ENCODE data around the gene SSU72. TPM values are rescaled to one million over a fixed set of nuclear protein-coding genes. Genes with fewer than 3 reads are reported as not detected.

SSU72 gene
- total and polyA plus RNA-seq, 4 donors, result 35.4 to 57.4 (median 44.3) TPM

- no peaks in the 10 kb centered on the region for H3K9me3 ChIP-seq (ENCODE audit: control insufficient read depth in 4 of 4, low read length in 3 of 4)
- no peak for TF ChIP-seq TAF1 (conservative IDR thresholded peaks at IDR 0.05)
- TF ChIP-seq RXRA (IDR thresholded peaks at IDR 0.05), result no peak
- no peak for TF ChIP-seq REST (IDR thresholded peaks at IDR 0.05)
- no peak for TF ChIP-seq RAD21 (IDR thresholded peaks at IDR 0.05)
- no peak for TF ChIP-seq ZBTB33 (IDR thresholded peaks at IDR 0.05)
- TF ChIP-seq HNF4A (conservative IDR thresholded peaks at IDR 0.05), result no peak
- TF ChIP-seq CTCF (IDR thresholded peaks at IDR 0.05; ENCODE audit: low read depth, low read length, missing input control), result no peak
- no peak for TF ChIP-seq HNF4G (IDR thresholded peaks at IDR 0.05)
- TF ChIP-seq FOXA2 (IDR thresholded peaks at IDR 0.05), result no peak
- no peak for TF ChIP-seq EGR1 (IDR thresholded peaks at IDR 0.05; ENCODE audit: low read depth in 2 of 2)
- peaks cover 0 to 14% (median 3%) of the 10 kb centered on the region in 4 donors for H3K36me3 ChIP-seq (ENCODE audit: control insufficient read depth in 4 of 4, insufficient read depth in 3 of 4, low read depth in 1 of 4, low read length in 3 of 4)
- H3K4me3 ChIP-seq (ENCODE audit: low read depth in 1 of 3, low read length in 3 of 3), result no peak overlapping the region
- no peak overlapping the region for H3K9ac ChIP-seq (ENCODE audit: low read depth in 1 of 2, low read length in 2 of 2)
- no peak for DNase-seq (ENCODE audit: low spot score)
- H3K27ac ChIP-seq (ENCODE audit: low read depth in 1 of 2, low read length in 2 of 2), result no peak overlapping the region
- WGBS, result 96% methylated on average over 17 of the region's 17 CpGs
- no peaks in the 10 kb centered on the region for H3K27me3 ChIP-seq (ENCODE audit: control insufficient read depth in 4 of 4, insufficient read depth in 4 of 4, low read length in 3 of 4)
- H3K4me1 ChIP-seq (ENCODE audit: control insufficient read depth in 4 of 4, insufficient read depth in 4 of 4, low read length in 3 of 4), result peaks cover 2 to 19% (median 13%) of the 10 kb centered on the region in 4 donors
These were observed 48.1 kb upstream of the SSU72 start for GRCh38 chr1:1622788-1623094.

GRCh38 chr1:1622010-1622787 is 47.5 kb upstream of the SSU72 start:
- H3K36me3 ChIP-seq (ENCODE audit: control insufficient read depth in 4 of 4, insufficient read depth in 3 of 4, low read depth in 1 of 4, low read length in 3 of 4), result peaks cover 0 to 14% (median 2%) of the 10 kb centered on the region in 4 donors
- no peak for DNase-seq (ENCODE audit: low spot score)

More at GRCh38 chr1:1622010-1622787, 47.5 kb upstream of the SSU72 start:
- Histone ChIP-seq H3K27ac (ENCODE audit: low read depth in 1 of 2, low read length in 2 of 2) (no peak overlapping the region), H3K9me3 (ENCODE audit: control insufficient read depth in 4 of 4, low read length in 3 of 4) (no peaks in the 10 kb centered on the region), H3K4me3 (ENCODE audit: low read depth in 1 of 3, low read length in 3 of 3) (no peak overlapping the region), H3K9ac (ENCODE audit: low read depth in 1 of 2, low read length in 2 of 2) (no peak overlapping the region), H3K27me3 (ENCODE audit: control insufficient read depth in 4 of 4, insufficient read depth in 4 of 4, low read length in 3 of 4) (no peaks in the 10 kb centered on the region), H3K4me1 (ENCODE audit: control insufficient read depth in 4 of 4, insufficient read depth in 4 of 4, low read length in 3 of 4) (peaks cover 2 to 24% (median 17%) of the 10 kb centered on the region in 4 donors)
- TF ChIP-seq RAD21 (IDR thresholded peaks at IDR 0.05), result no peak
- TF ChIP-seq JUND (IDR thresholded peaks at IDR 0.05), result no peak
- no peak for TF ChIP-seq NR2F2 (IDR thresholded peaks at IDR 0.05)
- no peak for TF ChIP-seq MAX (IDR thresholded peaks at IDR 0.05)
- TF ChIP-seq EGR1 (IDR thresholded peaks at IDR 0.05; ENCODE audit: low read depth in 2 of 2), result no peak
- TF ChIP-seq YY1 (IDR thresholded peaks at IDR 0.05), result no peak
- no peak for TF ChIP-seq ZBTB33 (IDR thresholded peaks at IDR 0.05)
- no peak for TF ChIP-seq RXRA (IDR thresholded peaks at IDR 0.05)
- 93% methylated on average over 21 of the region's 21 CpGs for WGBS

Measured in liver (tissue), 9 donors.